Measurements from ENCODE around the gene ANKRD42. TPM values are rescaled to one million over a fixed set of nuclear protein-coding genes. Genes with fewer than 3 reads are reported as not detected.

The ANKRD42 gene
- total RNA-seq, 1 donor from 2014 or later, result 7.8 TPM

GRCh38 chr11:83275888-83276641 lies 82.6 kb downstream of the ANKRD42 start:
- DNase-seq (ENCODE audit: low spot score in 2 of 2, unreplicated experiment in 2 of 2), result no peak
- H3K27ac Mint-ChIP-seq, result no peak overlapping the region
- no peaks in the 10 kb centered on the region for H3K27me3 Mint-ChIP-seq (ENCODE audit: low read depth)
- H3K4me1 Mint-ChIP-seq, result peaks cover 8% of the 10 kb centered on the region
- TF ChIP-seq CTCF (IDR thresholded peaks at IDR 0.05; ENCODE audit: unreplicated experiment), result no peak
- no peak overlapping the region for H3K4me3 Mint-ChIP-seq
- peaks cover 8% of the 10 kb centered on the region for H3K9me3 Mint-ChIP-seq
- H3K36me3 Mint-ChIP-seq, result peaks cover 34% of the 10 kb centered on the region

- Mint-ChIP-seq H3K36me3 (peaks cover 17% of the 10 kb centered on the region), H3K27ac (no peak overlapping the region), H3K27me3 (ENCODE audit: low read depth) (no peaks in the 10 kb centered on the region), H3K4me1 (peaks cover 23% of the 10 kb centered on the region), H3K9me3 (no peaks in the 10 kb centered on the region), H3K4me3 (no peak overlapping the region)
- no peak for TF ChIP-seq CTCF (IDR thresholded peaks at IDR 0.05; ENCODE audit: unreplicated experiment)
- no peak for DNase-seq (ENCODE audit: low spot score in 2 of 2, unreplicated experiment in 2 of 2)
These were observed 84.8 kb downstream of the ANKRD42 start for GRCh38 chr11:83278351-83278750.

GRCh38 chr11:83280256-83280655 lies 86.7 kb downstream of the ANKRD42 start:
- Mint-ChIP-seq H3K4me3 (no peak overlapping the region), H3K9me3 (no peaks in the 10 kb centered on the region), H3K27me3 (ENCODE audit: low read depth) (no peaks in the 10 kb centered on the region), H3K4me1 (peaks cover 39% of the 10 kb centered on the region), H3K36me3 (peaks cover 11% of the 10 kb centered on the region), H3K27ac (peak overlapping the region; percentile 85)
- TF ChIP-seq CTCF (IDR thresholded peaks at IDR 0.05; ENCODE audit: unreplicated experiment), result no peak
- DNase-seq (ENCODE audit: low spot score in 2 of 2, unreplicated experiment in 2 of 2), result no peak

- Mint-ChIP-seq H3K27ac (peak overlapping the region; percentile 41), H3K4me3 (no peak overlapping the region), H3K4me1 (peaks cover 44% of the 10 kb centered on the region), H3K9me3 (peaks cover 1% of the 10 kb centered on the region), H3K27me3 (ENCODE audit: low read depth) (no peaks in the 10 kb centered on the region), H3K36me3 (peaks cover 7% of the 10 kb centered on the region)
- TF ChIP-seq CTCF (IDR thresholded peaks at IDR 0.05; ENCODE audit: unreplicated experiment), result no peak
- DNase-seq (ENCODE audit: low spot score in 2 of 2, unreplicated experiment in 2 of 2), result no peak
These were observed 88.7 kb downstream of the ANKRD42 start for GRCh38 chr11:83282084-83282716.

- peak overlapping the region; percentile 99 for H3K27ac Mint-ChIP-seq
- no peak for DNase-seq (ENCODE audit: low spot score in 2 of 2, unreplicated experiment in 2 of 2)
- no peak for TF ChIP-seq CTCF (IDR thresholded peaks at IDR 0.05; ENCODE audit: unreplicated experiment)
- no peaks in the 10 kb centered on the region for H3K27me3 Mint-ChIP-seq (ENCODE audit: low read depth)
- H3K4me1 Mint-ChIP-seq, result peaks cover 44% of the 10 kb centered on the region
- H3K36me3 Mint-ChIP-seq, result no peaks in the 10 kb centered on the region
- H3K4me3 Mint-ChIP-seq, result peak overlapping the region; percentile 98
- peaks cover 3% of the 10 kb centered on the region for H3K9me3 Mint-ChIP-seq
These were observed 91.1 kb downstream of the ANKRD42 start for GRCh38 chr11:83284501-83285150.
